ENCODE results near the gene TCF7L1. TPM values are rescaled to one million over a fixed set of nuclear protein-coding genes. Genes with fewer than 3 reads are reported as not detected.
A peak's percentile ranks its signal among the peaks of the same experiment; 100 is the strongest.

TCF7L1 gene
- total RNA-seq, 4 donors from 2014 or later: 0.55 to 3.0 (median 1.8) TPM

DNA sequence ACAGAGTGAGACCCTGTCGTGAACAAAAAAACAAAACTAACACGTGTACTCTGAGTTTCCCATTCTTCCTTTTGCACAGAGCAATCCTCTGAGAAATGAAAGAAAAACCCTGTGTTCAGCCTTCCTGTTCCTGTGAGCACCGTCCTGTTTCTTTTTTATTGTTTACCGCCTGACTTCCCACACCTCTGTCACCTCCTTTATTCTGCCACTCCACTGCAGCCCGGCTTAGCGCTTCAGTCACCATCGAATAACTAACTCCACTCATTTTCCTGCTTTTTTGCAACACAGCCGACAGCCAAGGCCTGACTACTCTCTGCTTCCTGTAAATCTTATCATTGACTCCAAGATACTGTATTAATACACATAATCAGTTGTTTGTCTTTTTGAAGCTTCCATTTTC is 153.7 kb downstream of the TCF7L1 start:
- H3K27ac ChIP-seq: no peak overlapping the region
- no peaks in the 10 kb centered on the region for H3K9me3 ChIP-seq
- H3K27me3 ChIP-seq: no peaks in the 10 kb centered on the region
- H3K36me3 ChIP-seq: peaks cover 4% of the 10 kb centered on the region
- DNase-seq (ENCODE audit: low spot score in 2 of 2): no peak
- H3K4me3 ChIP-seq: no peak overlapping the region
- TF ChIP-seq, protein P1, sequence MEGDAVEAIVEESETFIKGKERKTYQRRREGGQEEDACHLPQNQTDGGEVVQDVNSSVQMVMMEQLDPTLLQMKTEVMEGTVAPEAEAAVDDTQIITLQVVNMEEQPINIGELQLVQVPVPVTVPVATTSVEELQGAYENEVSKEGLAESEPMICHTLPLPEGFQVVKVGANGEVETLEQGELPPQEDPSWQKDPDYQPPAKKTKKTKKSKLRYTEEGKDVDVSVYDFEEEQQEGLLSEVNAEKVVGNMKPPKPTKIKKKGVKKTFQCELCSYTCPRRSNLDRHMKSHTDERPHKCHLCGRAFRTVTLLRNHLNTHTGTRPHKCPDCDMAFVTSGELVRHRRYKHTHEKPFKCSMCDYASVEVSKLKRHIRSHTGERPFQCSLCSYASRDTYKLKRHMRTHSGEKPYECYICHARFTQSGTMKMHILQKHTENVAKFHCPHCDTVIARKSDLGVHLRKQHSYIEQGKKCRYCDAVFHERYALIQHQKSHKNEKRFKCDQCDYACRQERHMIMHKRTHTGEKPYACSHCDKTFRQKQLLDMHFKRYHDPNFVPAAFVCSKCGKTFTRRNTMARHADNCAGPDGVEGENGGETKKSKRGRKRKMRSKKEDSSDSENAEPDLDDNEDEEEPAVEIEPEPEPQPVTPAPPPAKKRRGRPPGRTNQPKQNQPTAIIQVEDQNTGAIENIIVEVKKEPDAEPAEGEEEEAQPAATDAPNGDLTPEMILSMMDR (IDR thresholded peaks at IDR 0.05): no peak
- TF ChIP-seq POLR2A (IDR thresholded peaks at IDR 0.05) (no peak), EP300 (IDR thresholded peaks at IDR 0.05) (no peak), POLR2AphosphoS5 (IDR thresholded peaks at IDR 0.05) (no peak)
- 67% methylated on average over 8 of the region's 8 CpGs for WGBS
- peaks cover 33% of the 10 kb centered on the region for H3K4me1 ChIP-seq

DNA sequence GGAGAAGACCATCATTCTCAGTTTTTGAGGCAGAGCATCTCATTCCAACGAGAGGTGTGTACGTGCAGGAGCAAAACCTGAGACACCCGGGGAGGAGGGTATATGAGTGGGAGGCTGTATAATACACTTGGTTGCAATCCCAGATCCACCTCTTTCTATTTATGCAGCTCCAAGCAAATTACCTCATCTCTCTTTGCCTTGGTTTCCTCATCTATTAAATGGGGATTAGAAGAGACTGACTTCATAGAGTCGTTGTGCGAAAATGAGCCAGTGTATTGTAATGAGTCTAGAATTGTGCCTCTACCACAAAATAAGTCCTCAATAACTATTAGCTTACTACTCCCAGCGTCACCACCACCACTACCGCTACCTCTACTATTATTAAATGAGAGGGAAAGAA is 154.5 kb downstream of the TCF7L1 start:
- Histone ChIP-seq H3K4me3 (no peak overlapping the region), H3K36me3 (peaks cover 4% of the 10 kb centered on the region), H3K27me3 (no peaks in the 10 kb centered on the region), H3K9me3 (no peaks in the 10 kb centered on the region), H3K4me1 (peaks cover 33% of the 10 kb centered on the region), H3K27ac (peak overlapping the region; percentile 25)
- WGBS: 72% methylated on average over 7 of the region's 7 CpGs
- DNase-seq (ENCODE audit: low spot score in 2 of 2): no peak
- TF ChIP-seq EP300 (IDR thresholded peaks at IDR 0.05) (no peak), POLR2A (IDR thresholded peaks at IDR 0.05) (no peak), POLR2AphosphoS5 (IDR thresholded peaks at IDR 0.05) (no peak)
- TF ChIP-seq, protein P1 (IDR thresholded peaks at IDR 0.05): no peak

DNA sequence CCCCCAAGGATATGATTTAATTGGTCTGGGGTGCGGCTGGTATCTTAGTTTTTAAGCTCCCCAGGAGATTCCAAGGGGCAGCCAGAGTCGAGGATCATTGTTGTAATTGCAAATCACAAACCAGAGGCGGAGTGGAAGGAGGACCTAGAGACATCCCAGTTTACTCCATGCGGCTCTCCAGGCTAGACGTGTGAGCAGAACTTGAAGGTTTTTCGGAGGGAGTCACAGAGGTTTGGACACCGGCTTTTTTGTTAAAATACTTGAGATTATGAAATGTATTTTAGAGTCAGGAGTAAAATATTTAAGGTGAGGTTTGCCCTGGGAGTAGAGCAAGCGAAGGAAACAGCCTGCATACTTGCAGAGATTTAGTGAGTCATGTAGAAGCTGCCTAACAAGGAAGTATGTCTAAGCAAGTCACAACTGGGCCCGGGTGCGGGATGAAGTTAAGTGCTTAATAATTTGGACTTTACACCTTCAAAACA is 155.1 kb downstream of the TCF7L1 start:
- Histone ChIP-seq H3K4me1 (peaks cover 33% of the 10 kb centered on the region), H3K36me3 (peaks cover 4% of the 10 kb centered on the region), H3K27ac (peak overlapping the region; percentile 55), H3K9me3 (no peaks in the 10 kb centered on the region), H3K4me3 (no peak overlapping the region), H3K27me3 (no peaks in the 10 kb centered on the region)
- DNase-seq (ENCODE audit: low spot score in 2 of 2): no peak
- no peak for TF ChIP-seq POLR2A (IDR thresholded peaks at IDR 0.05)
- no peak for TF ChIP-seq POLR2AphosphoS5 (IDR thresholded peaks at IDR 0.05)
- TF ChIP-seq, protein P1 (IDR thresholded peaks at IDR 0.05): no peak
- no peak for TF ChIP-seq EP300 (IDR thresholded peaks at IDR 0.05)
- WGBS: 54% methylated on average over 10 of the region's 10 CpGs

DNA sequence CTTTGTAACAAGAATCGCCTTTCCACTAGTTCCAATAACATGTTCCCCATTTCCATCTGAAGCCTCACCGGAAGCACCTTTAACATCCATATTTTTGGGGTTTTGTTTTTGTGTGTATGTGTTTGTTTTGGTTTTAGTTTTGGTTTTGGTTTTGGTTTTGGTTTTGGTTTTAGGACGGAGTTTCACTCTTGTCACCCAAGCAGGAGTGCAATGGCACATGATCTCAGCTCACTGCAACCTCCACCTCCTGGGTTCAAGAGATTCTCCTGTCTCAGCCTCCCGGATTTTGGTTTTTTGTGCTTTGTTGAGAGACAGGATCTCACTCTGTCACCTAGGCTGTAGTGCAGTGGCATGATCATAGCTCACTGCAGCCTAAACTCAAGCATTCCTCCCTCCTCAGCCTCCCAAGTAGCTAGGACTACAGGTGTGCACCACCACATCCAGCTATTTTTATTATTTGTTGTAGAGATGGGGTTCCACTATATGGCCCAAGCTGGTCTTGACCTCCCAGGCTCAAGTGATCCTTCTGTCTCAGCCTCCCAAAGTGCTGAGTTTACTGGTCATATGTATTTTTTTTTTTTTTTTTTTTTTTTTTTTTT is 158.3 kb downstream of the TCF7L1 start:
- no peak for DNase-seq (ENCODE audit: low spot score in 2 of 2)
- H3K4me1 ChIP-seq: peaks cover 30% of the 10 kb centered on the region
- no peak overlapping the region for H3K27ac ChIP-seq
- 76% methylated on average over 4 of the region's 4 CpGs for WGBS
- no peaks in the 10 kb centered on the region for H3K27me3 ChIP-seq
- no peaks in the 10 kb centered on the region for H3K9me3 ChIP-seq
- no peak overlapping the region for H3K4me3 ChIP-seq
- TF ChIP-seq POLR2A (IDR thresholded peaks at IDR 0.05) (no peak), EP300 (IDR thresholded peaks at IDR 0.05) (no peak)
- no peaks in the 10 kb centered on the region for H3K36me3 ChIP-seq

DNA sequence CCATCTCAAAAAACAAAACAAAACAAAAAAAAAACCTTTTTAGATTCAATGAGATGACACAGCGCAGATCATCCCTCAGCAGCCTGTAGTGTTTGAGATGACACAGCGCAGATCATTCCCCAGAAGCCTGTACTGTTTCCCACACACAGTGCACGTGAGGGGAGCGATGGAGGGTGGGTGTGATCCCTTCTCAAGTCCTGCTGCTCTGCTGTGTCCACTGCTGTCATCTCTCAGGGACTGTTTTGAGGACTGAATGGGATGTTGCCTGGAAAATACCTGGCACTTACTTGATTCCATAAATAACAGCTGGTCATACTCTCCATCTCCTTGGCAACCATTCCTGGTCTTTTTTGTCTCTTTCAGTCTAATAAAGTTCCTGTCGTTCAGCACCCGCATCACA is 168.9 kb downstream of the TCF7L1 start:
- no peak for TF ChIP-seq EP300 (IDR thresholded peaks at IDR 0.05)
- TF ChIP-seq, protein P1 (IDR thresholded peaks at IDR 0.05): no peak
- no peak for TF ChIP-seq POLR2A (IDR thresholded peaks at IDR 0.05)
- TF ChIP-seq POLR2AphosphoS5 (IDR thresholded peaks at IDR 0.05): no peak
- Histone ChIP-seq H3K36me3 (peaks cover 32% of the 10 kb centered on the region), H3K27me3 (no peaks in the 10 kb centered on the region), H3K27ac (no peak overlapping the region), H3K4me1 (no peaks in the 10 kb centered on the region), H3K9me3 (no peaks in the 10 kb centered on the region), H3K4me3 (no peak overlapping the region)
- WGBS: 86% methylated on average over 6 of the region's 6 CpGs
- DNase-seq (ENCODE audit: low spot score in 2 of 2): no peak

Data from suprapubic skin (tissue), 4 donors.